Vagina (tissue), 2 donors: Measurements from ENCODE around the gene CDH24. TPM values are rescaled to one million over a fixed set of nuclear protein-coding genes. Genes with fewer than 3 reads are reported as not detected.
"Not testable (repeated sequence)": the region's sequence is repeated elsewhere in the genome, so short reads cannot be mapped to it uniquely, and the experiment has no call there.

Source experiments
- DNase-seq, 2 donors: peaks; one replicate each; pipeline ENCODE4 v3.0.0-alpha.2; 2017; ENCODE audit errors: extremely low spot score in 2 of 2
- H3K27ac ChIP-seq: fragments of 200-600 bp; sonication (generic); one replicate; pipeline ENCODE4 v1.5.1; 2019
- H3K27me3 ChIP-seq: fragments of 200-600 bp; sonication (generic); one replicate; pipeline ENCODE4 v1.5.1; 2019
- H3K36me3 ChIP-seq, 2 donors: fragments of 200-600 bp; sonication (generic); one replicate each; pipeline ENCODE4 v1.5.1; 2017 to 2019
- H3K4me1 ChIP-seq: fragments of 200-600 bp; sonication (generic); one replicate; pipeline ENCODE4 v1.5.1; 2019
- H3K4me3 ChIP-seq, 2 donors: fragments of 200-600 bp; sonication (generic); 1 replicate in 1 of 2; 2 replicates in 1 of 2; pipeline ENCODE4 v1.5.1; 2016 to 2019
- H3K9me3 ChIP-seq: fragments of 200-600 bp; sonication (generic); one replicate; pipeline ENCODE4 v1.5.1; 2019
- CTCF ChIP-seq, 3 experiments: fragments of 450-650 bp in 2 of 3; fragments of 200-600 bp in 1 of 3; sonication (generic) in 1 of 3; IDR thresholded peaks; one replicate each; pipeline ENCODE4 v1.5.1; 2017 to 2019; ENCODE audit warnings: antibody characterized with exemption in 3 of 3, mild to moderate bottlenecking in 2 of 3, moderate library complexity in 2 of 3
- POLR2A ChIP-seq, 2 donors: fragments of 450-650 bp; IDR thresholded peaks; one replicate each; pipeline ENCODE4 v1.6.1; 2017; ENCODE audit warnings: antibody characterized with exemption in 2 of 2, mild to moderate bottlenecking in 2 of 2, moderate library complexity in 2 of 2
- POLR2AphosphoS5 ChIP-seq, 2 donors: sonication (generic); formaldehyde crosslinking; IDR thresholded peaks; one replicate each; pipeline ENCODE4 v1.9.0; 2017; ENCODE audit warnings: antibody characterized with exemption in 2 of 2, mild to moderate bottlenecking in 2 of 2, low read depth in 1 of 2; ENCODE audit not compliant: insufficient read depth in 1 of 2
- intact Hi-C: fragments of 100-400 bp; cut with DNase I; formaldehyde crosslinking; loops from one replicate; pipeline ENCODE4 v1.15.1; 2023
- total RNA-seq: library from RNA; depleted of rRNA; stranded (reverse); fragments of >200 nt; gene quantifications from one replicate; pipeline ENCODE4 v1.2.3, GENCODE V29; 2016

CDH24 gene
- total RNA-seq, 1 donor from 2014 or later = 5.4 TPM

- no peak overlapping the region for H3K27ac ChIP-seq
- no peaks in the 10 kb centered on the region for H3K27me3 ChIP-seq
- no peaks in the 10 kb centered on the region for H3K4me1 ChIP-seq
- no peak overlapping the region for H3K4me3 ChIP-seq
- DNase-seq = no peak
- TF ChIP-seq CTCF (IDR thresholded peaks at IDR 0.05) (no peak), POLR2A (IDR thresholded peaks at IDR 0.05) (no peak), POLR2AphosphoS5 (IDR thresholded peaks at IDR 0.05; ENCODE audit: insufficient read depth in 1 of 2, low read depth in 1 of 2) (no peak)
- H3K36me3 ChIP-seq = no peaks in the 10 kb centered on the region
- intact Hi-C loops = no loop called here
- H3K9me3 ChIP-seq = no peaks in the 10 kb centered on the region
Observed at GRCh38 chr14:23018107-23018506, 39.2 kb downstream of the CDH24 start.

GRCh38 chr14:23017091-23017490, 40.2 kb downstream of the CDH24 start:
- H3K36me3 ChIP-seq = no peaks in the 10 kb centered on the region
- intact Hi-C loops = no loop called here
- TF ChIP-seq CTCF (IDR thresholded peaks at IDR 0.05) (no peak), POLR2AphosphoS5 (IDR thresholded peaks at IDR 0.05; ENCODE audit: insufficient read depth in 1 of 2, low read depth in 1 of 2) (no peak), POLR2A (IDR thresholded peaks at IDR 0.05) (no peak)
- H3K4me1 ChIP-seq = no peaks in the 10 kb centered on the region
- no peaks in the 10 kb centered on the region for H3K9me3 ChIP-seq
- DNase-seq = no peak
- no peak overlapping the region for H3K27ac ChIP-seq
- no peak overlapping the region for H3K4me3 ChIP-seq
- H3K27me3 ChIP-seq = no peaks in the 10 kb centered on the region

GRCh38 chr14:23015618-23016017, 41.7 kb downstream of the CDH24 start:
- no peaks in the 10 kb centered on the region for H3K9me3 ChIP-seq
- H3K27ac ChIP-seq = no peak overlapping the region
- no peak for DNase-seq
- H3K27me3 ChIP-seq = no peaks in the 10 kb centered on the region
- H3K36me3 ChIP-seq = no peaks in the 10 kb centered on the region
- no peak overlapping the region for H3K4me3 ChIP-seq
- TF ChIP-seq CTCF (IDR thresholded peaks at IDR 0.05) (no peak), POLR2AphosphoS5 (IDR thresholded peaks at IDR 0.05; ENCODE audit: insufficient read depth in 1 of 2, low read depth in 1 of 2) (no peak), POLR2A (IDR thresholded peaks at IDR 0.05) (no peak)
- no peaks in the 10 kb centered on the region for H3K4me1 ChIP-seq
- intact Hi-C loops = no loop called here

- H3K9me3 ChIP-seq, intact Hi-C loops, H3K27me3 ChIP-seq, H3K27ac ChIP-seq, H3K36me3 ChIP-seq, H3K4me3 ChIP-seq, DNase-seq: not testable (repeated sequence)
- peaks cover 11% of the 10 kb centered on the region for H3K4me1 ChIP-seq
Observed at GRCh38 chr14:23013749-23014054, 43.6 kb downstream of the CDH24 start.

- Histone ChIP-seq H3K27me3 (no peaks in the 10 kb centered on the region), H3K4me3 (no peak overlapping the region), H3K4me1 (peaks cover 13% of the 10 kb centered on the region), H3K27ac (no peak overlapping the region), H3K36me3 (no peaks in the 10 kb centered on the region), H3K9me3 (no peaks in the 10 kb centered on the region)
- intact Hi-C loops = no loop called here
- no peak for DNase-seq
- TF ChIP-seq CTCF (IDR thresholded peaks at IDR 0.05) = no peak
- no peak for TF ChIP-seq POLR2A (IDR thresholded peaks at IDR 0.05)
- TF ChIP-seq POLR2AphosphoS5 (IDR thresholded peaks at IDR 0.05; ENCODE audit: insufficient read depth in 1 of 2, low read depth in 1 of 2) = no peak
Observed at GRCh38 chr14:23013054-23013748, 44.1 kb downstream of the CDH24 start.
